HG03025 (cell line): ENCODE results near the gene PTPRT.

ENCODE experiments used
- ATAC-seq: cut with Tn5 transposase; IDR thresholded peaks from one replicate; pipeline ENCODE4 v1.9.1; 2021; ENCODE audit warnings: mild to moderate bottlenecking, moderate library complexity; ENCODE audit not compliant: unreplicated experiment, low FRiP score

The PTPRT gene

DNA sequence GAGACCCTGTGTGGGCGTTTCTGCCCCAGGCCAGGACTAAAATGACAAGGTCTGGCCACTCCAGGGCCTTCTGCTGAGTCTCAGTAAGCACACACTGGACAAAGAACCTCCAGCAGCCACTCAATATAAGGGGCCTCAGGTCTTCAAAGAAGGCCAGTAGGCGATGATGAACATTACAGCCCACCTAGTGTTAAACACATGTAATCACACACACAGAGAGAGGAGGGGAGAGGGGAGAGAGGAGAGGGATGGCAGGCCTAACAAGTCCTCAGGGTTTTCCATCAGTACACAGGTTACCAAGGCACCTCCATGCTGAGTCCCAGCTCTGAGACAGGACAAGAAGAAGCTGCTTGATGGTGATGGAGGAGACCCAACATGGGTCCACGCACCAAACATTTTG, 325.6 kb downstream of the PTPRT start:
- ATAC-seq: no peak

- no peak for ATAC-seq
Observed at GRCh38 chr20:42862446-42862845, 327.3 kb downstream of the PTPRT start.

GRCh38 chr20:42857446-42857845, 332.3 kb downstream of the PTPRT start:
- no peak for ATAC-seq

DNA sequence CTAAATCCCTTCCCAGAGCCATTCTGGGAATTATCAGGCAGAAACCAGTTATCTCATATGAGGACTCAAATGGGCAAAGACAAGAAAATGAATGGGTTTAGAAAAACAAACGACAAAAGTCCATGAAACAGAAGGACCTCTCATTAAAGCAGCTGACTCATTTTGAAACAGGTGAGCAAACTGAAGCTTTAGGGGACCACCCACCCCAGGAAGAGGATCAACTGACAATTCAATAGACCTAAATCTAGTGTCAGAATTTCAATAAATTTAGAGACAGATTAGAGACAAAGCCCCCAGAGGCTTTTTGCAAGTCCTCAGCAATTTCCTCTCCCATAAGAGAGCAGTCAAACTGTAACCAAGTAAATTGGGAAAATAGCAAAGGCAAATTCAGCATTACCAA, 333.8 kb downstream of the PTPRT start:
- ATAC-seq: no peak

DNA sequence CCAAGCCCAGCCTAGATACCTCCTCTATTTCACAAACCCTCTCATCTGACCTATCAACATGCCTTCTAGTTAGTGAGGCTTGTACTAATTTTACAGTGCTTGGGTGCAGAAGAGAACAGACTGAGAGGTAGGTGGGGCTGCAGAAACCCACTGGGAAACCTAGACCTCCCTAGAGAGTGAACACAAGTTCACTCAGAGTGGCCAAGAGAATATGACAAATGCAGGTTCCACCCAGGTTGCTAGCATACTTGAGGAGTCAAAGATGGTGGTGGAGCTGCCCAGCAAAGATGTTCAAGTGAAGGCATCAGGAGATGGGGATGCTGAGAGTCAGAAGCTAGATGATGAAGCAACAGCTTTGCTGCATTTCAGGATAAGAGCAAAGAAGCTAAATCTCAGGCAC, 337.0 kb downstream of the PTPRT start:
- ATAC-seq: no peak

- no peak for ATAC-seq
Observed at GRCh38 chr20:42846784-42847490, 342.8 kb downstream of the PTPRT start.

GRCh38 chr20:42844751-42845150, 345.0 kb downstream of the PTPRT start:
- ATAC-seq: no peak

- no peak for ATAC-seq
Observed at GRCh38 chr20:42837456-42837855, 352.2 kb downstream of the PTPRT start.

DNA sequence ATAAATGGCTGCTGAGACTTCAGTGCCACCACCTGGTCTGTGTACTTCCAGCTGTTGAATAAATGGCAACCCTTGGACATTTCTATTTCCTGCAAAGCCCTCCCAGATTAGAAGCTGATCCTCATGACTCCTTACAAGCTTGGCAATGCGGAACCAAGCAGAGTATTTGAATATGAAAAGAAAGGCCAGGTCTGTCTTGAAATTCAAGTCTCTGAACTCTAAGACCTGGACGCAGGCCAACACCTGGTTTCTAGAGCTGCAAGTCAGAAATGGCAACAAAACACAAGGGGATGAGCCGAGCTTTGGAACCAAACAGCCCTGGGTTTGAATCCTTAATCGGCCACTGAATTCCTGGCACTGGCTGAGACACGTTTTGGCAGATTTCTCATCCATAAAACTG, 353.4 kb downstream of the PTPRT start:
- no peak for ATAC-seq

- no peak for ATAC-seq
Observed at GRCh38 chr20:42807876-42808275, 381.8 kb downstream of the PTPRT start.

- ATAC-seq: no peak
Observed at GRCh38 chr20:42795111-42795695, 394.5 kb downstream of the PTPRT start.

- no peak for ATAC-seq
Observed at GRCh38 chr20:42792052-42792451, 397.7 kb downstream of the PTPRT start.

- no peak for ATAC-seq
Observed at GRCh38 chr20:42790111-42790510, 399.6 kb downstream of the PTPRT start.

GRCh38 chr20:42788707-42789106, 401.0 kb downstream of the PTPRT start:
- ATAC-seq: no peak

GRCh38 chr20:42785041-42785440, 404.7 kb downstream of the PTPRT start:
- ATAC-seq: no peak

- no peak for ATAC-seq
Observed at GRCh38 chr20:42779216-42779615, 410.5 kb downstream of the PTPRT start.

- no peak for ATAC-seq
Observed at GRCh38 chr20:42775866-42776265, 413.8 kb downstream of the PTPRT start.

- ATAC-seq: no peak
Observed at GRCh38 chr20:42775037-42775436, 414.7 kb downstream of the PTPRT start.

DNA sequence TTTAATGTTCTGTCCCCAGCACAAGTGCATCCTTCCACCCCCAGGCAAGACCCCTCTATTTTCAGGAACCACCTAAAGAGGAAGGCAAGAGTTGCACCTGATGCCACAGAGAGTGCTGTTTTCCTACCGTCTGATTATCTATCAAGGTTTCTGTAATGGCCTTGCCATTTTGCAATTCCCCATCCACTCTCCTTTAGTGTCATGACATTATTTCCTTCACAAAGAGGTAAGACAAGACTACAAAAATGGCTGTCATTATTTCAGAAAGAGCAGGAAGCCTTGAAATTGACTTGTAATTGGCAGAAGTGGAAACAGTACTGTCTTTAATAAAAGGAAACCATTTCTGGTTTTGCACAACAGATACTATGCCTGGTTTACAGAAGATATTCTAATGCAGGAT, 426.7 kb downstream of the PTPRT start:
- ATAC-seq: no peak

- no peak for ATAC-seq
Observed at GRCh38 chr20:42756991-42757390, 432.7 kb downstream of the PTPRT start.

- no peak for ATAC-seq
Observed at GRCh38 chr20:42754706-42755105, 435.0 kb downstream of the PTPRT start.

- no peak for ATAC-seq
Observed at GRCh38 chr20:42752620-42753019, 437.1 kb downstream of the PTPRT start.
